HT1080 (cell line): ENCODE data around the gene CD69. TPM values are rescaled to one million over a fixed set of nuclear protein-coding genes. Genes with fewer than 3 reads are reported as not detected.
"Not testable (repeated sequence)": the region's sequence is repeated elsewhere in the genome, so short reads cannot be mapped to it uniquely, and the experiment has no call there.

ENCODE experiments used
- DNase-seq: peaks from one replicate; pipeline ENCODE4 v3.0.0-alpha.2; 2015; ENCODE audit warnings: low read depth
- total RNA-seq: library from RNA; depleted of rRNA; stranded (reverse); fragments of >200 nt; shearing (Covaris generic); gene quantifications from 2 replicates; pipeline ENCODE4 v1.2.3, GENCODE V29; 2014; rRNA removed

Gene CD69
- total RNA-seq, 1 experiment from 2014 or later, result 0.16 TPM

DNA sequence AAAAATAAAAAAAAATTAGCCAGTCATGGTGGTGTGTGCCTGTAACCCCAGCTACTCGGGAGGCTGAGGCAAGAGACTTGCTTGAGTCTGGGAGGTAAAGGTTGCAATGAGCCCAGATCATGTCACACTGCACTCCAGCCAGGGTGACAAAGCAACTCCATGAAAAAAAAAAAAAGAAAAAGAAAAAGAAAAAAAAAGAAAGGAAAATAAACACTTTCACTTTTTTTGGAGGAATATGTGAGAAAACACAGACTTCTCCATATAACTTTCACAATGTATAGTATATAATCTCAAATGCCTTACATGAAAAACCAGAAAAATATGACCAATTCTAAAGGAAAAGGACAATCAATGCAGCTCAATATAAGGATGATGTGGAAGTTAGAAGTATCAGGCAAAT, 36.7 kb downstream of the CD69 start:
- DNase-seq, result no peak

DNA sequence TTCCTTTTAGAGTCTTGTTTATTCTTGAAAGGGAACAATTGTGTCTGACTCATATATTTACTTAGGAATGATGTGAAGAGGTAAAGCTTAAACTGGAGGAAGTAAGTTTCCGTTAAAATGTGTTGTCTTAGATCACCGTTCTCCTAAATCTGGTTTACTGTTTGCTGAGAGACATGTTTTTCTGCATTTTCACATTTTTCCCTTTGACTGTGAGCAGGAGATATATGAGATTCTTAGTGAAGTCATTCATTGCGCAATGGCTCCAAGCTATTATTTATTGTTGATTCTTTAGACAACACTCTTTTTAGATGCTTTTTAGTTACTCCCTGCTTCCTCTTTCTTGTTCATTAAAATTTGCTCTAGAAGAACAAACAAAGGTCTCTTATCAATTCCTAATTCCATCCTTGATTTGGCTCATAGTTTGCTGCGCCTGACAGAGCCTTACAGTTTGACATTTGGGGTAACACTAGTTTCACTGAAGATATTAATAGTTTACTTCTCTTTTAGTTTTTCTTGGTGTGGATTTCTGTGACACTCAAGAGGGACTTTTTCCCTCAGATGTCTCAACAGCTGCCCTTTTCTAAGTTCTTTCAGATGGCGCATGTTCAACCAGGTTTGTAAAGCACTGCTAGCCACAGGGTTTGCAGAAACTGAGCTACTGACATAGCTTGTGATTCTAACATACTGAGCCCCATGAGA, 39.2 kb downstream of the CD69 start:
- peak; percentile 14 for DNase-seq

DNA sequence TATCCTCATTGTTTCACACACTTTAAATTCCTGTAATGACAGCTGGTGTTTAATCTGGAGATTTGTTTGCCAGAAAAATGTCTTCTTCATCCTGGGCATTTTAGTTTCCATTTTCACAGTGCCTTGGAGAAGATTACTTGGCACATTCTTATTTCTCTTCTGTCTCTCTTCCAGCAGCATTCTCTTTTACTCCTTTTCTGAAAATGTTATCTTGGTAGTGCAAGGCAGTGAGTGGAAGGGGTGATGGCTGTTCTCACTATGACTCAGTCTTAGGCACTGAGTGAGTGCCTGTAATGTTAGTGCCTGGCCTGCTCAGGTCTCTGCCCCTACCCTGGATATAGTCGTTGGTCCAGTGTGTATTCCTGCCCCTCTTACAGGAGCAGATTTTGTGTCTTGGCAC, 40.9 kb downstream of the CD69 start:
- no peak for DNase-seq

DNA sequence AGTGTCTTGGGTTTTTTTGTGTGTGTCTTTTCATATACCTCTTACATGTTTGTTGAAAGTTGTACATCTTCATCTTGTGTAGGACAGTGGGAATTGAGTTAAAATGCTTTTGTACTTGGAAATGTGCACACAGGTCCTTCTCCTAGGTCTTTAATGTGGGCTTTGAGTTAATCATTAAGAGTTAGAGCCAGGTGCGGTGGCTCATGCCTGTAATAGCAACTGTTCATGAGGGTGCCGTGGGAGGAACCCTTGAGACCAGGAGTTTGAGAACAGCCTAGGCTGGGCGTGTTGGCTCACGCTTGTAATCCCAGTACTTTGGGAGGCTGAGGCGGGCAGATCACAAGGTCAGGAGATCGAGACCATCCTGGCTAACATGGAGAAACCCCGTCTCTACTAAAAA, 41.7 kb downstream of the CD69 start:
- no peak for DNase-seq

DNA sequence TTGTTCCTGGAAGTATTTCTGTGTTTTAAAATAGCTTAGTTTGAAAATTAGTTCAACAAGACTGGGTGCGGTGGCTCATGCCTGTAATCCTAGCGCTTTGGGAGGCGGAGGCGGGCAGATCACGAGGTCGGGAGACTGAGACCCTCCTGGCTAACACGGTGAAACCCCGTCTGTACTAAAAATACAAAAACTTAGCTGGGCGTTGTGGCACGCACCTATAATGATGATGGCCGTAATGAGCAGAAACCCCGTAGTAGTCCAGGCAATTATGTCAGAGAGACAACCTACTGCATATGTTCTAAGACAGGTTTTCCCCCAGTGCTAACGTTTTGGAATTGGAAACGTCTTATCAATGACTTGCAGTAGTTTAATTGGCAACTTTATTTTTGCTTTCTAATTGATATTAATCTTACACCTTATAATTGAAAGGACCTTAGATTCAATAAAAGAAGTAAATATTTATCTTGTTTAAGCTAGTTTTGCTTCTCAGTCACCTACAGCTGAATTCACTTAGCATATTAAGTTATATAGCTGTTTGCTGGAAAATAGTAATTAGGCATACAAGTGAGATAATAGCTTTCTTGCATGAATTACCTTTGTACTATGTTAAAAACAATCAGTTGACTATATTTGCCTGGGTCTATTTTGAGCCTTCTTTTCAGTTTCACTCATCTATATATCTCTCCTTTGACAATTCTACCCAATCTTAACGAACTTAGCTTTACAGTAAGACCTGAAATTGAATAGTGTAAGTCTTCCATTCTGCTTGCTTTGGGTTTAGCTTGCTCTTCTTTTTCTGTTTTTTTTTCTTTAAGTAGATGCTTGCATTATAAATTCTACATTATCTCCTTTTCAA, 43.4 kb downstream of the CD69 start:
- no peak for DNase-seq

DNA sequence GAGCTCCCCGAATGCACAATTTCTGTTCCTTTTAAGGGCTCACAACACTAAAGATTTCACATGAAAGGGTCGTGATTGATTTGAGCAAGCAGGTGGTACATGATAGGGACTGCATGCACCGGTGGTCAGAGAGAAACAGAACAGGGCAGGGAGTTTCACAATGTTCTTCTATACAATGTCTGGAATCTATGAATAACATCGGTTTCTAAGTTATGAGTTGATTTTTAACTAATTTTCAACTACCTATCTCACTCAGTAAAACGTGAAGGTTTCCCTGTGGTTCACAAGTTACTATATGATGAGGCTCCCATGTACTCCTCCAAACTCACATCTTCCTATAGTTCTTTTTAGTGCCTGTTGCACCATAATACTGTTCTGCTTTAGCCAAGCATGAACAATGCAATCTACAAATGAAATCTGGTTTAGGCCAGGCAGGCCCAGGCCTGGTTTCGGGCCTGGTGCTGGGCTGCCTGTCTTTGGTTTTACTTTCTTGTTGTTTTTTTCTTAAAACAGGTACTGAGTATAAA, 47.6 kb downstream of the CD69 start:
- not testable (repeated sequence) for DNase-seq

DNA sequence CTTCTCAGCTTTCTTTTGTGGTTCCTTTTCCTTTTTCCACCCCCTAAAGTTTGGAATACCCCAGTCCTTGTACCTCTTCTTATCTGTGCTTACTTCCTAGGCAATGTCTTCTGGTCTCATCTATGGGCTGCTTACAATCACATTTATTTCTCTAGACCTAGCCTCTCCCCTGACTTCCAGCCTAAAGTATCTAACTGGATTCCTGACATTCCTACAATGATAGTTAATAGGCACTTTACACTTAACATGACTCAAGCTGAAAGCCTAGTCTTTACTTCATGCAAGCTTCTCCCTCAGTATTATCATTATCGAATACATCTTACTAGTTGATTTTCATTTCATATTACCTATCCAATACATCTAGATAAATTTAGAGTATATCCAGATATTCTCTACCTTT, 49.0 kb downstream of the CD69 start:
- DNase-seq, result no peak

DNA sequence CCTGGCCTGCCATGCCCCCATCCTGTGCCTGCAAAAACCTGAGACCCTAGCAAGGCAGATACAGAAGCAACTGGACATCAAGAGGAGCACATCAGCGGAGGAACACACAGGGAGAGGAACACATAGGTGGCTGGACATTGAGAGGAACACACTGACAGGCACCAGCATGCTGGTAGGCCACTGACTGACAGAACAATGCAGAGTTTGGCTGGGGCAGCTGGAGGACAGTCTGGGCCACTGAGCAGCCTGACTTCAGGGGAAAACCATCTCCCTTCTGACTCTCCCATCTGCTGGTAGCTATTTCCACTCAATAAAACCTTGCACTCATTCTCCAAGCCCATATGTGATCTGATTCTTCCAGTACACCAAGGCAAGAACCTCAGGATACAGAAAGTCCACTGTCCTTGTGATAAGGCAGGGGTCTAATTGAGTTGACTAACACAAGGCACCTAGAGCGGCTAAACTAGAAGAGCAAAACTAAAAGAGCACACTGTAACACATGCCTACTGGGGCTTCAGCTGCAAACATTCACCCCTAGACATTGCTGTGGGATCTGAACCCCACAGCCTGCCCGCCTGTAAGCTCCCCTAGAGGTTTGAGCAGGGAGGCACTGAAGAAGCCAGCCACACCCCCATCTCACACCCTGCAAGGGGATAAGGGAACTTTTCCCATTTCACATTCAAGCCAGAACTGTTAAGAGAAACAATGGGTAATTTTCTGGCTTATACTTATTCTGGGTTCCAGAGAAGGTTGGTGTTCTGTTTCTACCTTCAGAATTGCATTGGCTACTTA, 49.9 kb downstream of the CD69 start:
- DNase-seq, result no peak

DNA sequence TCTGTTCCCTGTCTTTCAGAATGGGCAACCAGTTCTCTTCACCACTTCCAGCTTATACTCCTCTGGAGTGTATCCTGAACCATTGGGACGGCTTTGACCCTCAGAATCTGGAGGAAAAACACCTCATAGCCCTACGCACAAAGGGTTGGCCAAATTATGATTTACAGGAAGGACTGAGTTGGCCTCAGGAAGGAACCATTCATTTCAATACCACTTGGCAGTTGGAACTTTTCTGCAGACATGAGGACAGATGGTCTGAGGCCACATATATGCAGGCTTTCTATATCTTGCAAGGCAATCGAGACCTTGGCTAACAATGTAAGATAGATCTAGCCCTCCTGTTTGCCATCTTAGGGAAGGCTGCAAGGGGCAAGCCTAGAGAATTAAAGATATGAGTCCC, 51.8 kb downstream of the CD69 start:
- DNase-seq, result no peak

DNA sequence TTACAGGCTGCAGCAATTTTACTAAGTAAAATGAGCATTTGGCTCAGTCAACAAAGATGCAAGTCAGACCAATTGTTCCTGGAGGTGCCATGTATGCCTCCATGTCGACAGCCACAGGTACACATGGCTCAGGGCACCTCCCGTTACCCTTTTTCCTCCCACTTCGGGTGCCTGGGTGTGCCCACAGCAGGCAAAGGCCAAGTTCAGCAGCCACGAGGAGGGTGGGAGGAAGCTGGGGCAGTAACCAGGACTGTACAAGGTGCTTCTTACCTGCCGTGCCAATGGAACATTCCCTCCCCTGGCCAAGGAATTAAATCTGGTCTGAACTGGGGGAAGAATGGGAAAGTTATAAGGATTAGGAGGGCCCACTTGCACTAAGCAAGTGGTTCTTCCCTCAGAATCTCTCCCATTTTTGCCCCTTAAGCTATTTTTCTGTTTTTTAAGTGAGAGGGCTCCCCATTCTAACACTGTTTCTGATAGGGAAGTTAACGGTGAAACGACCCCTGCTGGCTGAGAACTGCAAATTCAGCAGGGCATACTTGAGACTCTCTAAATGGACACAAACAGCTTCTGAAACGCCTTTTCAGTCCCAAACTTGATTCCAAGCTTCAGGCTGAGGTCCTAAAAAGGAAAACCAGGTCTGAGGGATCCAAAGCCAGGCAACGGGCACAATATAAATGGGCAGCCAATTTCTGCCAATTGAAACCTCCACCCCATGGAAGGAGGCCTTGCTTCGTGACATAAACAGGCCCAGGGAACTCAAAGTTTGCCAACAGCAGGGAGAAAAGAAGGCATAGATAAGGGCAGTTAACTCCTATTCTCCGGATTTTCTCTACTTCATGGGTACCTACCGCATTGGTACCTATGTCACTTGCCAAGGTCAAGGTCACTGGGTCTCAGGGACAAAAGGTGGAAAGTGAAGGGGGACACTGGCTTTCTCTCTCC, 52.6 kb downstream of the CD69 start:
- peak; percentile 33 for DNase-seq

DNA sequence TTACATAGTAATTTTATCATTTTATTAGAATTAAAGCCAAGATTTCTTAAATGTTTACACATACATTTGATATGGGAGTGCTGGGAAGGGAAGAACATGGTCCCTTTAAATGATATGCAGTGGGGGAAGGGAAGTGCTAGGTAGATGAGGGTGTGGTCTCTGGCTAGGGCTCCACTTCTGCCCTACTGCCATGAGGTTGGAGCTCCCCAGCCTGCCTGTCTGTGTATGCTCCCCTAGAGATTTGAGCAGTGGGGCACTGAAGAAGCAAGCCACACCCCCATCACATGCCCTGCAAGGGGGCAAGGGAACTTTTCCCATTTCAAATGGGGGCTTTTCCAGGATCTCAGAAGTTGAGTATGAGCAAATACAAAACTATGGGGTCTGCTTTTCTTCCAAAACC, 53.3 kb downstream of the CD69 start:
- DNase-seq, result no peak

DNA sequence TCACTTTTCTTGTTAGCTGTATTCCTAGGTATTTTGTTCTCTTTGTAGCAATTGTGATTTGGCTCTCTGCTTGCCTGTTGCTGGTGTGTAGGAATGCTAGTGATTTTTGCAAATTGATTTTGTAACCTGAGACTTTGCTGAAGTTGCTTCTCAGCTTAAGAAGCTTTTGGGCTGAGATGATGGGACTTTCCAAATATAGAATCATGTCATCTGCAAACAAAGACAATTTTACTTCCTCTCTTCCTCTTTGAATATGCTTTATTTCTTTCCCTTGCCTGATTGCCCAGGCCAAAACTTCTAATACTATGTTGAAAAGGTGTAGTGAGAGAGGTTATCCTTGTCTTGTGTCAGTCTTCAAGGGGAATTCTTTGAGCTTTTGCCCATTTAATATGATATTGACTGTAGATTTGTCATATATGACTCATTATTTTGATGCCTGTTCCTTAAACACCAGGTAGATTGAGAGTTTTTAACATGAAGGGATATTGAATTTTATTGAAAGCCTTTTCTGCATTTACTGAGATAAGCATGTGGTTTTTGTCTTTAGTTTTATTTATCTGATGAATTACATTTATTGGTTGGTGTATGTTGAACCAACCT, 54.5 kb downstream of the CD69 start:
- DNase-seq, result no peak

DNA sequence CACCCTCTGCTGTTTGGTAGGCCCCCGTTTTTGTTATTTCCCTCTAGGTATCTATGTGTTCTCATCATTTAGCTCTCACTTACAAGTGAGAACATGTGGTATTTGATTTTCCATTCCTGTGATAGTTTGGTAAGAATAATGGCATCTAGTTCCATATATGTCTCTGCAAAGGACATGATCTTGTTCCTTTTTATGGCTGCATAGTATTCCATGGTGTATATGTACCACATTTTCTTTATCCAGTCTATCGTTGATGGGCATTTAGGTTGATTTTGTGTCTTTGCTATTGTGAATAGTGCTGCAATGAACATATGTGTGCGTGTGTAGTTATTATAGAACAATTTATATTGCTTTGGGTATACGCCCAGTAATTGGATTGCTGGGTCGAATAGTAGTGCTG, 56.1 kb downstream of the CD69 start:
- not testable (repeated sequence) for DNase-seq

Other genes starting within 250 kb of the CD69 start
- gene KLRB1, start 153.0 kb downstream of the CD69 start, total RNA-seq, result not detected in 2 replicates
- gene CLEC2D, start 91.2 kb downstream of the CD69 start, total RNA-seq, result 1.0 and 1.7 TPM in 2 replicates
- gene CLECL1, start 27.8 kb downstream of the CD69 start, total RNA-seq, result not detected in 2 replicates
- gene KLRF1, start 66.6 kb upstream of the CD69 start, total RNA-seq, result not detected in 2 replicates
- gene CLEC2B, start 108.5 kb upstream of the CD69 start, total RNA-seq, result 0.19 and 0.60 TPM in 2 replicates
- gene KLRF2, start 120.6 kb upstream of the CD69 start, total RNA-seq, result not detected in 2 replicates
- gene CLEC2A, start 171.5 kb upstream of the CD69 start, total RNA-seq, result not detected in 2 replicates
- not detected in 2 replicates for gene CLEC12A, start 210.5 kb upstream of the CD69 start, total RNA-seq
- gene CLEC1B, start 238.2 kb upstream of the CD69 start, total RNA-seq, result not detected in 2 replicates
- 0.21 TPM in 1 of 2 replicates, not detected in the other for gene CLEC12B, start 249.7 kb upstream of the CD69 start, total RNA-seq